HepG2 (cell line): ENCODE results near the gene ZNF23. TPM values are rescaled to one million over a fixed set of nuclear protein-coding genes. Genes with fewer than 3 reads are reported as not detected.
A peak's percentile ranks its signal among the peaks of the same experiment; 100 is the strongest.

Source experiments
- CC2D1A ChIP-seq: sonication (generic); formaldehyde crosslinking; IDR thresholded peaks from 2 replicates; pipeline ENCODE4 v1.8.1; 2023; ENCODE audit warnings: mild to moderate bottlenecking, missing genetic modification reagents
- FOXM1 ChIP-seq: sonication (generic); formaldehyde crosslinking; IDR thresholded peaks from 2 replicates; pipeline ENCODE4 v1.5.0; 2020; ENCODE audit warnings: missing genetic modification reagents
- HNRNPL ChIP-seq: fragments of 200-400 bp; formaldehyde crosslinking; IDR thresholded peaks from 2 replicates; pipeline ENCODE4 v1.6.1; 2017; ENCODE audit warnings: mild to moderate bottlenecking, low read depth, low read length
- MTF1 ChIP-seq: sonication (generic); formaldehyde crosslinking; IDR thresholded peaks from 2 replicates; pipeline ENCODE4 v1.5.0; 2020; ENCODE audit warnings: missing genetic modification reagents
- NFKB2 ChIP-seq: sonication (generic); formaldehyde crosslinking; IDR thresholded peaks from 2 replicates; pipeline ENCODE4 v1.4.0; 2020; ENCODE audit warnings: missing genetic modification reagents, borderline replicate concordance
- ZNF253 ChIP-seq: sonication (generic); formaldehyde crosslinking; IDR thresholded peaks from 2 replicates; pipeline ENCODE4 v1.8.0; 2022; ENCODE audit warnings: mild to moderate bottlenecking, missing genetic modification reagents, borderline replicate concordance
- ZNF260 ChIP-seq: sonication (generic); formaldehyde crosslinking; IDR thresholded peaks from 2 replicates; pipeline ENCODE4 v1.4.0; 2020; ENCODE audit warnings: missing genetic modification reagents, low read depth, mild to moderate bottlenecking, borderline replicate concordance
- ZNF577 ChIP-seq: sonication (generic); formaldehyde crosslinking; IDR thresholded peaks from 2 replicates; pipeline ENCODE4 v1.4.0; 2020; ENCODE audit warnings: mild to moderate bottlenecking, low read depth, missing genetic modification reagents, borderline replicate concordance
- ZNF747 ChIP-seq: sonication (generic); formaldehyde crosslinking; IDR thresholded peaks from 2 replicates; pipeline ENCODE4 v1.8.1; 2023; ENCODE audit warnings: missing genetic modification reagents, mild to moderate bottlenecking, borderline replicate concordance
- ZNF891 ChIP-seq: sonication (generic); formaldehyde crosslinking; IDR thresholded peaks from 2 replicates; pipeline ENCODE4 v1.5.0; 2020; ENCODE audit warnings: mild to moderate bottlenecking, missing genetic modification reagents
- polyA plus RNA-seq, 8 experiments: library from polyadenylated mRNA; depleted of rRNA in 3 of 8; stranded (reverse) in 7 of 8; unstranded in 1 of 8; fragments of >200 nt; fragmentation: Illumina TruSeq in 4 of 8; extraction: Trizol in 4 of 8; gene quantifications; 2 replicates each; pipeline versions ENCODE4 v1.2.1 to v1.2.3, GENCODE V29; 2011 to 2016; ENCODE audit warnings: low read depth in 4 of 8, missing spikeins in 1 of 8, mixed read lengths in 1 of 8; ENCODE audit not compliant: insufficient read depth in 1 of 8
- total RNA-seq, 5 experiments: library from RNA; depleted of rRNA; stranded (reverse); fragments of >200 nt; fragmentation: Illumina TruSeq; extraction: Trizol; gene quantifications; 2 replicates each; pipeline ENCODE4 v1.2.3, GENCODE V29; 2016; ENCODE audit warnings: low read depth in 1 of 5
- TF ChIP-seq, protein P1 (sequence below): sonication (generic); formaldehyde crosslinking; IDR thresholded peaks from 2 replicates; pipeline ENCODE4 v1.4.0; 2020; ENCODE audit warnings: missing genetic modification reagents
- TF ChIP-seq, protein P2 (sequence below): sonication (generic); formaldehyde crosslinking; IDR thresholded peaks from 2 replicates; pipeline ENCODE4 v1.8.0; 2022; ENCODE audit warnings: mild to moderate bottlenecking, missing genetic modification reagents; ENCODE audit not compliant: insufficient replicate concordance
- TF ChIP-seq, protein P3 (sequence below): sonication (generic); formaldehyde crosslinking; IDR thresholded peaks from 2 replicates; pipeline ENCODE4 v1.4.0; 2020; ENCODE audit warnings: missing genetic modification reagents, borderline replicate concordance
- TF ChIP-seq, protein P4 (sequence below): sonication (generic); formaldehyde crosslinking; IDR thresholded peaks from 2 replicates; pipeline ENCODE4 v1.4.0; 2020; ENCODE audit warnings: missing genetic modification reagents
- TF ChIP-seq, protein P5 (sequence below): sonication (generic); formaldehyde crosslinking; IDR thresholded peaks from 2 replicates; pipeline ENCODE4 v1.4.0; 2020; ENCODE audit warnings: missing genetic modification reagents, borderline replicate concordance

The ZNF23 gene
- total and polyA plus RNA-seq, 2 of the 13 experiments (the other 11 are each of a cell fraction or from before 2014, with no cell fraction given): 8.6 to 12.2 TPM

DNA sequence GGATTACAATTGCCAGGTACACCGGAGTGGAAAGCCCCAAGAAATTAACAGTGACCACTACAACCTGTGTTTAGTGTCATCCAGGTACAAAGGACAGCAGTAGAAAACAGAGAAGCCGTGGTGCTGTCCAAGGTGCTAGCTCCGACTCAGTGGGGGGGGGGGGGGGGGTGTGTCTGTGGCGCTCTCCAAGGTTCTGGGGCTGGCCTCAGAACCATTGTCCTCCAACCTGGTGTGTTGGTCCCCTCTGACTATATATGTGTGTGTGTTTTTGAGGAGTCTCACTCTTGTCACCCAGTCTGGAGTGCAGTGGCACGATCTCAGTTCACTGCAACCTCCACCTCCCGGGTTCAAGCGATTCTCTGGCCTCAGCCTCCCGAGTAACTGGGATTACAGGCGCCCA lies 5.8 kb upstream of the ZNF23 start (continued):
- TF ChIP-seq, protein P1, sequence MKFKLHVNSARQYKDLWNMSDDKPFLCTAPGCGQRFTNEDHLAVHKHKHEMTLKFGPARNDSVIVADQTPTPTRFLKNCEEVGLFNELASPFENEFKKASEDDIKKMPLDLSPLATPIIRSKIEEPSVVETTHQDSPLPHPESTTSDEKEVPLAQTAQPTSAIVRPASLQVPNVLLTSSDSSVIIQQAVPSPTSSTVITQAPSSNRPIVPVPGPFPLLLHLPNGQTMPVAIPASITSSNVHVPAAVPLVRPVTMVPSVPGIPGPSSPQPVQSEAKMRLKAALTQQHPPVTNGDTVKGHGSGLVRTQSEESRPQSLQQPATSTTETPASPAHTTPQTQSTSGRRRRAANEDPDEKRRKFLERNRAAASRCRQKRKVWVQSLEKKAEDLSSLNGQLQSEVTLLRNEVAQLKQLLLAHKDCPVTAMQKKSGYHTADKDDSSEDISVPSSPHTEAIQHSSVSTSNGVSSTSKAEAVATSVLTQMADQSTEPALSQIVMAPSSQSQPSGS (CRISPR knock-in tag): peak; percentile 73; the same call in 1 of the 2 replicates
- TF ChIP-seq ZNF747 (CRISPR knock-in tag) (peak; percentile 79), HNRNPL (no peak), ZNF260 (CRISPR knock-in tag) (no peak), ZNF891 (peak; percentile 88; the same call in 1 of the 2 replicates), CC2D1A (CRISPR knock-in tag) (no peak), ZNF253 (CRISPR knock-in tag) (peak; percentile 90; the same call in 1 of the 2 replicates), MTF1 (CRISPR knock-in tag) (peak; percentile 93), NFKB2 (CRISPR knock-in tag) (peak; percentile 98), ZNF577 (CRISPR knock-in tag) (0 out of 2 replicates have a peak, but pooled peaks have one; percentile 74), FOXM1 (CRISPR knock-in tag) (peak; percentile 83; the same call in 1 of the 2 replicates)
- TF ChIP-seq, protein P2, sequence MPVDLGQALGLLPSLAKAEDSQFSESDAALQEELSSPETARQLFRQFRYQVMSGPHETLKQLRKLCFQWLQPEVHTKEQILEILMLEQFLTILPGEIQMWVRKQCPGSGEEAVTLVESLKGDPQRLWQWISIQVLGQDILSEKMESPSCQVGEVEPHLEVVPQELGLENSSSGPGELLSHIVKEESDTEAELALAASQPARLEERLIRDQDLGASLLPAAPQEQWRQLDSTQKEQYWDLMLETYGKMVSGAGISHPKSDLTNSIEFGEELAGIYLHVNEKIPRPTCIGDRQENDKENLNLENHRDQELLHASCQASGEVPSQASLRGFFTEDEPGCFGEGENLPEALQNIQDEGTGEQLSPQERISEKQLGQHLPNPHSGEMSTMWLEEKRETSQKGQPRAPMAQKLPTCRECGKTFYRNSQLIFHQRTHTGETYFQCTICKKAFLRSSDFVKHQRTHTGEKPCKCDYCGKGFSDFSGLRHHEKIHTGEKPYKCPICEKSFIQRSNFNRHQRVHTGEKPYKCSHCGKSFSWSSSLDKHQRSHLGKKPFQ: no peak
- TF ChIP-seq, protein P3, sequence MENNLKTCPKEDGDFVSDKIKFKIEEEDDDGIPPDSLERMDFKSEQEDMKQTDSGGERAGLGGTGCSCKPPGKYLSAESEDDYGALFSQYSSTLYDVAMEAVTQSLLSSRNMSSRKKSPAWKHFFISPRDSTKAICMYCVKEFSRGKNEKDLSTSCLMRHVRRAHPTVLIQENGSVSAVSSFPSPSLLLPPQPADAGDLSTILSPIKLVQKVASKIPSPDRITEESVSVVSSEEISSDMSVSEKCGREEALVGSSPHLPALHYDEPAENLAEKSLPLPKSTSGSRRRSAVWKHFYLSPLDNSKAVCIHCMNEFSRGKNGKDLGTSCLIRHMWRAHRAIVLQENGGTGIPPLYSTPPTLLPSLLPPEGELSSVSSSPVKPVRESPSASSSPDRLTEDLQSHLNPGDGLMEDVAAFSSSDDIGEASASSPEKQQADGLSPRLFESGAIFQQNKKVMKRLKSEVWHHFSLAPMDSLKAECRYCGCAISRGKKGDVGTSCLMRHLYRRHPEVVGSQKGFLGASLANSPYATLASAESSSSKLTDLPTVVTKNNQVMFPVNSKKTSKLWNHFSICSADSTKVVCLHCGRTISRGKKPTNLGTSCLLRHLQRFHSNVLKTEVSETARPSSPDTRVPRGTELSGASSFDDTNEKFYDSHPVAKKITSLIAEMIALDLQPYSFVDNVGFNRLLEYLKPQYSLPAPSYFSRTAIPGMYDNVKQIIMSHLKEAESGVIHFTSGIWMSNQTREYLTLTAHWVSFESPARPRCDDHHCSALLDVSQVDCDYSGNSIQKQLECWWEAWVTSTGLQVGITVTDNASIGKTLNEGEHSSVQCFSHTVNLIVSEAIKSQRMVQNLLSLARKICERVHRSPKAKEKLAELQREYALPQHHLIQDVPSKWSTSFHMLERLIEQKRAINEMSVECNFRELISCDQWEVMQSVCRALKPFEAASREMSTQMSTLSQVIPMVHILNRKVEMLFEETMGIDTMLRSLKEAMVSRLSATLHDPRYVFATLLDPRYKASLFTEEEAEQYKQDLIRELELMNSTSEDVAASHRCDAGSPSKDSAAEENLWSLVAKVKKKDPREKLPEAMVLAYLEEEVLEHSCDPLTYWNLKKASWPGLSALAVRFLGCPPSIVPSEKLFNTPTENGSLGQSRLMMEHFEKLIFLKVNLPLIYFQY (CRISPR knock-in tag): peak; percentile 85; the same call in 1 of the 2 replicates
- TF ChIP-seq, protein P4, sequence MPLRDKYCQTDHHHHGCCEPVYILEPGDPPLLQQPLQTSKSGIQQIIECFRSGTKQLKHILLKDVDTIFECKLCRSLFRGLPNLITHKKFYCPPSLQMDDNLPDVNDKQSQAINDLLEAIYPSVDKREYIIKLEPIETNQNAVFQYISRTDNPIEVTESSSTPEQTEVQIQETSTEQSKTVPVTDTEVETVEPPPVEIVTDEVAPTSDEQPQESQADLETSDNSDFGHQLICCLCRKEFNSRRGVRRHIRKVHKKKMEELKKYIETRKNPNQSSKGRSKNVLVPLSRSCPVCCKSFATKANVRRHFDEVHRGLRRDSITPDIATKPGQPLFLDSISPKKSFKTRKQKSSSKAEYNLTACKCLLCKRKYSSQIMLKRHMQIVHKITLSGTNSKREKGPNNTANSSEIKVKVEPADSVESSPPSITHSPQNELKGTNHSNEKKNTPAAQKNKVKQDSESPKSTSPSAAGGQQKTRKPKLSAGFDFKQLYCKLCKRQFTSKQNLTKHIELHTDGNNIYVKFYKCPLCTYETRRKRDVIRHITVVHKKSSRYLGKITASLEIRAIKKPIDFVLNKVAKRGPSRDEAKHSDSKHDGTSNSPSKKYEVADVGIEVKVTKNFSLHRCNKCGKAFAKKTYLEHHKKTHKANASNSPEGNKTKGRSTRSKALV: peak; percentile 78
- TF ChIP-seq, protein P5, sequence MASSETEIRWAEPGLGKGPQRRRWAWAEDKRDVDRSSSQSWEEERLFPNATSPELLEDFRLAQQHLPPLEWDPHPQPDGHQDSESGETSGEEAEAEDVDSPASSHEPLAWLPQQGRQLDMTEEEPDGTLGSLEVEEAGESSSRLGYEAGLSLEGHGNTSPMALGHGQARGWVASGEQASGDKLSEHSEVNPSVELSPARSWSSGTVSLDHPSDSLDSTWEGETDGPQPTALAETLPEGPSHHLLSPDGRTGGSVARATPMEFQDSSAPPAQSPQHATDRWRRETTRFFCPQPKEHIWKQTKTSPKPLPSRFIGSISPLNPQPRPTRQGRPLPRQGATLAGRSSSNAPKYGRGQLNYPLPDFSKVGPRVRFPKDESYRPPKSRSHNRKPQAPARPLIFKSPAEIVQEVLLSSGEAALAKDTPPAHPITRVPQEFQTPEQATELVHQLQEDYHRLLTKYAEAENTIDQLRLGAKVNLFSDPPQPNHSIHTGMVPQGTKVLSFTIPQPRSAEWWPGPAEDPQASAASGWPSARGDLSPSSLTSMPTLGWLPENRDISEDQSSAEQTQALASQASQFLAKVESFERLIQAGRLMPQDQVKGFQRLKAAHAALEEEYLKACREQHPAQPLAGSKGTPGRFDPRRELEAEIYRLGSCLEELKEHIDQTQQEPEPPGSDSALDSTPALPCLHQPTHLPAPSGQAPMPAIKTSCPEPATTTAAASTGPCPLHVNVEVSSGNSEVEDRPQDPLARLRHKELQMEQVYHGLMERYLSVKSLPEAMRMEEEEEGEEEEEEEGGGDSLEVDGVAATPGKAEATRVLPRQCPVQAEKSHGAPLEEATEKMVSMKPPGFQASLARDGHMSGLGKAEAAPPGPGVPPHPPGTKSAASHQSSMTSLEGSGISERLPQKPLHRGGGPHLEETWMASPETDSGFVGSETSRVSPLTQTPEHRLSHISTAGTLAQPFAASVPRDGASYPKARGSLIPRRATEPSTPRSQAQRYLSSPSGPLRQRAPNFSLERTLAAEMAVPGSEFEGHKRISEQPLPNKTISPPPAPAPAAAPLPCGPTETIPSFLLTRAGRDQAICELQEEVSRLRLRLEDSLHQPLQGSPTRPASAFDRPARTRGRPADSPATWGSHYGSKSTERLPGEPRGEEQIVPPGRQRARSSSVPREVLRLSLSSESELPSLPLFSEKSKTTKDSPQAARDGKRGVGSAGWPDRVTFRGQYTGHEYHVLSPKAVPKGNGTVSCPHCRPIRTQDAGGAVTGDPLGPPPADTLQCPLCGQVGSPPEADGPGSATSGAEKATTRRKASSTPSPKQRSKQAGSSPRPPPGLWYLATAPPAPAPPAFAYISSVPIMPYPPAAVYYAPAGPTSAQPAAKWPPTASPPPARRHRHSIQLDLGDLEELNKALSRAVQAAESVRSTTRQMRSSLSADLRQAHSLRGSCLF (CRISPR knock-in tag): peak; percentile 97
